GM18505 (cell line): ENCODE measurements around the gene PRKAR1B.

Experiments
- ATAC-seq: cut with Tn5 transposase; IDR thresholded peaks from one replicate; pipeline ENCODE4 v1.9.1; 2021; ENCODE audit not compliant: unreplicated experiment
- POLR2A ChIP-seq: IDR thresholded peaks from 4 replicates; pipeline ENCODE4 v1.6.1; 2011; ENCODE audit warnings: borderline replicate concordance; ENCODE audit not compliant: insufficient read depth, insufficient read length; ENCODE audit errors: extremely low read depth

PRKAR1B gene

GRCh38 chr7:728602-729001, 1.5 kb upstream of the PRKAR1B start:
- no peak for TF ChIP-seq POLR2A
- ATAC-seq = no peak

GRCh38 chr7:727806-728460, 852 bp upstream of the PRKAR1B start:
- ATAC-seq = no peak

GRCh38 chr7:726854-727103, 302 bp downstream of the PRKAR1B start:
- no peak for TF ChIP-seq POLR2A
- peak; percentile 32 for ATAC-seq

More at GRCh38 chr7:727806-728460, 852 bp upstream of the PRKAR1B start:
- TF ChIP-seq POLR2A = no peak

- peak; percentile 85 for ATAC-seq
- peak; percentile 57 for TF ChIP-seq POLR2A
Observed at GRCh38 chr7:726084-726853, 812 bp downstream of the PRKAR1B start, which contains the start of gene DNAAF5. DNAAF5 (plus strand) TSS chr7:726699; CDS start chr7:726721, 22 bp downstream.

- TF ChIP-seq POLR2A = no peak
- ATAC-seq = no peak
Observed at GRCh38 chr7:725223-726005, 1.7 kb downstream of the PRKAR1B start.

GRCh38 chr7:724298-724697, 2.8 kb downstream of the PRKAR1B start:
- TF ChIP-seq POLR2A = no peak
- ATAC-seq = no peak

- no peak for ATAC-seq
Observed at GRCh38 chr7:723541-723940, 3.5 kb downstream of the PRKAR1B start.

GRCh38 chr7:721619-722248, 5.3 kb downstream of the PRKAR1B start:
- no peak for TF ChIP-seq POLR2A
- no peak for ATAC-seq

More at GRCh38 chr7:723541-723940, 3.5 kb downstream of the PRKAR1B start:
- TF ChIP-seq POLR2A = no peak

GRCh38 chr7:716636-717035, 10.4 kb downstream of the PRKAR1B start:
- TF ChIP-seq POLR2A = no peak
- no peak for ATAC-seq

- ATAC-seq = no peak
- TF ChIP-seq POLR2A = no peak
Observed at GRCh38 chr7:716222-716621, 10.9 kb downstream of the PRKAR1B start.

- no peak for ATAC-seq
- no peak for TF ChIP-seq POLR2A
Observed at GRCh38 chr7:714251-714671, 12.8 kb downstream of the PRKAR1B start.

- TF ChIP-seq POLR2A = no peak
- no peak for ATAC-seq
Observed at GRCh38 chr7:713488-714230, 13.4 kb downstream of the PRKAR1B start.

- ATAC-seq = no peak
- TF ChIP-seq POLR2A = no peak
Observed at GRCh38 chr7:713139-713457, 14.0 kb downstream of the PRKAR1B start.
